HepG2 (cell line): ENCODE measurements around the gene B3GNT5. TPM values are rescaled to one million over a fixed set of nuclear protein-coding genes. Genes with fewer than 3 reads are reported as not detected.

Experiments
- ATAC-seq: fragments of 200-7000 bp; cut with Tn5 transposase; 3 replicates; pipeline ENCODE4 v1.9.1; 2020; ENCODE audit warnings: mild to moderate bottlenecking, moderate library complexity
- BruUV-seq: library from RNA; stranded (reverse); fragments of 400-500 nt; replicated peaks from 2 replicates; lab custom pipeline; 2021; lab: Mats Ljungman, UMichigan
- CTCF ChIA-PET: fragments of 300-600 bp; formaldehyde crosslinking; extraction: SDS; loops from one replicate; lab custom pipeline; 2021; ENCODE audit warnings: low total read pairs, inconsistent platforms, low intra/inter-chr PET ratio; lab: Yijun Ruan, JAX
- POLR2A ChIA-PET: fragments of 350-600 bp; sonication (Branson Sonifier 250); formaldehyde crosslinking; loops from one replicate; lab custom pipeline; 2020; ENCODE audit warnings: antibody characterized with exemption, inconsistent platforms; lab: Yijun Ruan, JAX
- DNase-seq: peaks from one replicate; pipeline ENCODE4 v3.0.0-alpha.2; 2015; ENCODE audit warnings: low spot score
- FAIRE-seq: peaks from 3 replicates; lab custom pipeline; 2011; peaks lifted over from hg19 to GRCh38; lab: Jason Lieb, UNC
- H2AFZ ChIP-seq: one replicate; pipeline ENCODE4 v1.6.1; 2011; ENCODE audit warnings: low read length, inconsistent platforms
- H3K27ac ChIP-seq: fragments of 300-600 bp; 3 replicates; pipeline ENCODE4 v1.8.0; 2011; ENCODE audit warnings: mixed run types, mild to moderate bottlenecking, mixed read lengths, low read length, inconsistent platforms; ENCODE audit not compliant: insufficient read depth; ENCODE audit errors: extremely low read length
- H3K27me3 ChIP-seq, 2 experiments: fragments of 200-600 bp in 1 of 2; 2 replicates in 1 of 2; 3 replicates in 1 of 2; pipeline versions ENCODE4 v1.6.0 to v1.8.0; 2011; ENCODE audit warnings: low read length in 2 of 2, mild to moderate bottlenecking in 2 of 2, moderate library complexity in 2 of 2, inconsistent platforms in 1 of 2; ENCODE audit not compliant: insufficient read depth in 2 of 2, control insufficient read depth in 1 of 2
- H3K36me3 ChIP-seq, 2 experiments: fragments of 200-600 bp in 1 of 2; replicated peaks in 1 of 2; 2 replicates in 1 of 2; 3 replicates in 1 of 2; pipeline versions ENCODE4 v1.5.1 to v1.8.0; 2011; ENCODE audit warnings: low read length in 2 of 2, inconsistent platforms in 1 of 2; ENCODE audit not compliant: insufficient read depth in 2 of 2, control insufficient read depth in 1 of 2
- H3K4me1 ChIP-seq: 2 replicates; pipeline ENCODE4 v1.5.1; 2012; ENCODE audit warnings: low read length, inconsistent platforms; ENCODE audit not compliant: insufficient read depth
- H3K4me2 ChIP-seq: 2 replicates; pipeline ENCODE4 v1.6.0; 2011; ENCODE audit warnings: low read depth, low read length, inconsistent platforms
- H3K4me3 ChIP-seq, 3 experiments: fragments of 200-600 bp in 1 of 3; sonication (generic), shearing (Covaris generic) in 1 of 3; replicated peaks in 1 of 3; 2 replicates each; pipeline ENCODE4 v1.5.1; 2011 to 2016; ENCODE audit warnings: low read length in 3 of 3, inconsistent platforms in 2 of 3, low read depth in 2 of 3, mild to moderate bottlenecking in 2 of 3, control low read depth in 1 of 3, mixed read lengths in 1 of 3; ENCODE audit not compliant: insufficient read depth in 1 of 3
- H3K79me2 ChIP-seq: one replicate; pipeline ENCODE4 v1.6.1; 2011; ENCODE audit warnings: low read length, inconsistent platforms; ENCODE audit not compliant: insufficient read depth
- H3K9ac ChIP-seq: 2 replicates; pipeline ENCODE4 v1.6.0; 2011; ENCODE audit warnings: mild to moderate bottlenecking, low read depth, low read length, inconsistent platforms; ENCODE audit not compliant: insufficient read depth
- H3K9me3 ChIP-seq: 2 replicates; pipeline ENCODE4 v1.5.1; 2012; ENCODE audit warnings: mild to moderate bottlenecking, low read length
- H4K20me1 ChIP-seq: 2 replicates; pipeline ENCODE4 v1.6.0; 2011; ENCODE audit warnings: inconsistent platforms, mild to moderate bottlenecking, low read length, moderate library complexity; ENCODE audit not compliant: insufficient read depth
- ARID5B ChIP-seq: IDR thresholded peaks from 2 replicates; pipeline ENCODE4 v1.4.0; 2020; ENCODE audit warnings: mild to moderate bottlenecking, missing genetic modification reagents
- ARNTL ChIP-seq: sonication (generic); formaldehyde crosslinking; IDR thresholded peaks from 2 replicates; pipeline ENCODE4 v1.4.0; 2020; ENCODE audit warnings: mild to moderate bottlenecking, missing genetic modification reagents
- BHLHE40 ChIP-seq: IDR thresholded peaks from 2 replicates; pipeline ENCODE4 v1.6.1; 2011; ENCODE audit warnings: low read length, improper control_type of control experiment
- HNF4A ChIP-seq: sonication (generic); formaldehyde crosslinking; IDR thresholded peaks from 2 replicates; pipeline ENCODE4 v1.4.0; 2020; ENCODE audit warnings: missing genetic modification reagents
- MAX ChIP-seq: IDR thresholded peaks from 2 replicates; pipeline ENCODE4 v1.6.1; 2012; ENCODE audit warnings: inconsistent platforms
- MLX ChIP-seq: IDR thresholded peaks from 2 replicates; pipeline ENCODE4 v1.6.1; 2016
- RARA ChIP-seq: IDR thresholded peaks from 2 replicates; pipeline ENCODE4 v1.6.1; 2016; ENCODE audit warnings: missing genetic modification reagents, missing compliant biosample characterization
- RXRB ChIP-seq: IDR thresholded peaks from 2 replicates; pipeline ENCODE4 v1.6.1; 2016; ENCODE audit warnings: borderline replicate concordance, missing genetic modification reagents, missing compliant biosample characterization
- SALL1 ChIP-seq: sonication (generic); formaldehyde crosslinking; IDR thresholded peaks from 2 replicates; pipeline ENCODE4 v1.8.0; 2022; ENCODE audit warnings: mild to moderate bottlenecking, missing genetic modification reagents
- SOX6 ChIP-seq, 2 experiments: fragments of 450-650 bp in 1 of 2; sonication (generic) in 1 of 2; formaldehyde crosslinking in 1 of 2; IDR thresholded peaks; 2 replicates each; pipeline versions ENCODE4 v1.4.0 to v1.6.1; 2017 to 2020; ENCODE audit warnings: antibody characterized with exemption in 1 of 2, mild to moderate bottlenecking in 1 of 2, missing genetic modification reagents in 1 of 2
- USF2 ChIP-seq, 2 experiments: sonication (generic) in 1 of 2; formaldehyde crosslinking in 1 of 2; IDR thresholded peaks; 2 replicates each; pipeline versions ENCODE4 v1.5.1 to v1.6.1; 2011 to 2020; ENCODE audit warnings: borderline replicate concordance in 1 of 2, low read depth in 1 of 2, low read length in 1 of 2, mild to moderate bottlenecking in 1 of 2, missing genetic modification reagents in 1 of 2, moderate library complexity in 1 of 2
- ZNF296 ChIP-seq: sonication (generic); formaldehyde crosslinking; conservative IDR thresholded peaks from 2 replicates; pipeline ENCODE4 v1.5.0; 2020; ENCODE audit warnings: mild to moderate bottlenecking, missing genetic modification reagents
- ZNF530 ChIP-seq: sonication (generic); formaldehyde crosslinking; IDR thresholded peaks from 2 replicates; pipeline ENCODE4 v1.5.0; 2020; ENCODE audit warnings: low read depth, mild to moderate bottlenecking, missing genetic modification reagents
- WGBS: methylation state at CpG from one replicate; pipeline ENCODE4 v1.1.6; 2017; ENCODE audit warnings: low lambda C conversion rate; 5-methylcytosine and 5-hydroxymethylcytosine counted together
- in situ Hi-C: cut with HindIII; loops from 2 replicates; pipeline ENCODE4 v1.10.0; 2017; ENCODE audit warnings: low pct_unique_long_range_greater_than_20kb; ENCODE audit not compliant: extremely low pct_ligation_motif_present
- intact Hi-C: fragments of 100-400 bp; cut with micrococcal nuclease; formaldehyde crosslinking; loops from one replicate; pipeline ENCODE4 v1.10.0; 2022; ENCODE audit not compliant: unreplicated experiment
- polyA plus RNA-seq, 8 experiments: library from polyadenylated mRNA; depleted of rRNA in 3 of 8; stranded (reverse) in 7 of 8; unstranded in 1 of 8; fragments of >200 nt; fragmentation: Illumina TruSeq in 4 of 8; extraction: Trizol in 4 of 8; gene quantifications; 2 replicates each; pipeline versions ENCODE4 v1.2.1 to v1.2.3, GENCODE V29; 2011 to 2016; ENCODE audit warnings: low read depth in 4 of 8, missing spikeins in 1 of 8, mixed read lengths in 1 of 8; ENCODE audit not compliant: insufficient read depth in 1 of 8
- total RNA-seq, 5 experiments: library from RNA; depleted of rRNA; stranded (reverse); fragments of >200 nt; fragmentation: Illumina TruSeq; extraction: Trizol; gene quantifications; 2 replicates each; pipeline ENCODE4 v1.2.3, GENCODE V29; 2016; ENCODE audit warnings: low read depth in 1 of 5
- TF ChIP-seq, protein P1 (sequence below): IDR thresholded peaks from 2 replicates; pipeline ENCODE4 v1.6.1; 2016

Gene B3GNT5
- total and polyA plus RNA-seq, 2 of the 13 experiments (the other 11 are each of a cell fraction or from before 2014, with no cell fraction given) = not detected

DNA sequence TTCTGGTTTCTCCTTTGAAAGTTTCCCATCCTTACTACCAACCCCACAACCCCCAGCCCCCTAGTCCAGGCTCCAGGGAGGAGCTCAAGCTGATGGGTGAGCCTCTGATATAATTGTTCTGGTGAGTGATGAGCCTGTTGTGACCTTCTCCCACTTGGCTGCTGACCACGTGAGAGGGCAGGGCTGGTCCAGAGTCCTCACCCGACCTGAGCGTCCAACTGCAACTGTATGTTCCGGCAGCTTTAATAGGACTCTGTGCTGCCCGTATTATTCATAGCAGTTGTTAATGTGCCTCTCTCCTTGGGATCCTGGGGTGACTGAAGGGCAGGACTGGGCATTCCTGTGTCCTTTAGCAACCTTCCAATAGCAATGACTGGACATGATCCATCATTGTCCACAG, 56.2 kb downstream of the B3GNT5 start:
- DNase-seq (peak; percentile 19), FAIRE-seq (no peak), ATAC-seq (peak; percentile 97)
- in situ Hi-C loops (no loop called here), intact Hi-C loops (no loop called here)
- no peaks in the 10 kb centered on the region for H4K20me1 ChIP-seq
- H2AFZ ChIP-seq = no peak overlapping the region
- H3K27ac ChIP-seq = no peak overlapping the region
- POLR2A ChIA-PET = no interaction called here
- no peak overlapping the region for H3K4me3 ChIP-seq
- no peaks in the 10 kb centered on the region for H3K79me2 ChIP-seq
- CTCF ChIA-PET = no interaction called here
- no peaks in the 10 kb centered on the region for H3K9me3 ChIP-seq
- peaks cover 3 to 7% of the 10 kb centered on the region in 2 experiments; a peak in 2 of 5 replicates for H3K27me3 ChIP-seq
- peak overlapping the region; percentile 15; the same call in 1 of the 2 replicates for H3K4me2 ChIP-seq
- no TSS peak for BruUV-seq
- no peaks in the 10 kb centered on the region for H3K36me3 ChIP-seq
- H3K4me1 ChIP-seq = peaks cover 11% of the 10 kb centered on the region
- no peak overlapping the region for H3K9ac ChIP-seq
- 0% methylated on average over 5 of the region's 5 CpGs for WGBS
- TF ChIP-seq MAX = 0 out of 2 replicates have a peak, but pooled peaks have one; percentile 24
- peak; percentile 81 for TF ChIP-seq BHLHE40
- TF ChIP-seq ZNF530 (CRISPR knock-in tag) = no peak
- peak; percentile 57 for TF ChIP-seq HNF4A
- TF ChIP-seq ARID5B (CRISPR knock-in tag) = peak; percentile 31; the same call in 1 of the 2 replicates
- TF ChIP-seq, protein P1, sequence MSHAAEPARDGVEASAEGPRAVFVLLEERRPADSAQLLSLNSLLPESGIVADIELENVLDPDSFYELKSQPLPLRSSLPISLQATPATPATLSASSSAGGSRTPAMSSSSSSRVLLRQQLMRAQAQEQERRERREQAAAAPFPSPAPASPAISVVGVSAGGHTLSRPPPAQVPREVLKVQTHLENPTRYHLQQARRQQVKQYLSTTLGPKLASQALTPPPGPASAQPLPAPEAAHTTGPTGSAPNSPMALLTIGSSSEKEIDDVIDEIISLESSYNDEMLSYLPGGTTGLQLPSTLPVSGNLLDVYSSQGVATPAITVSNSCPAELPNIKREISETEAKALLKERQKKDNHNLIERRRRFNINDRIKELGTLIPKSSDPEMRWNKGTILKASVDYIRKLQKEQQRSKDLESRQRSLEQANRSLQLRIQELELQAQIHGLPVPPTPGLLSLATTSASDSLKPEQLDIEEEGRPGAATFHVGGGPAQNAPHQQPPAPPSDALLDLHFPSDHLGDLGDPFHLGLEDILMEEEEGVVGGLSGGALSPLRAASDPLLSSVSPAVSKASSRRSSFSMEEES (CRISPR knock-in tag) = peak; percentile 30; the same call in 1 of the 2 replicates
- TF ChIP-seq RARA (CRISPR knock-in tag) = peak; percentile 36; the same call in 1 of the 2 replicates
- 0 out of 2 replicates have a peak, but pooled peaks have one; percentile 27 for TF ChIP-seq RXRB
- TF ChIP-seq ZNF296 (CRISPR knock-in tag) = no peak
- no peak for TF ChIP-seq ARNTL (CRISPR knock-in tag)
- no peak for TF ChIP-seq SOX6 (IDR thresholded peaks at IDR 0.05)
- TF ChIP-seq SOX6 (CRISPR knock-in tag; IDR thresholded peaks at IDR 0.05) = peak; percentile 39; the same call in 1 of the 2 replicates
- no peak for TF ChIP-seq USF2 (IDR thresholded peaks at IDR 0.05; ENCODE audit: low read depth, low read length)
- peak; percentile 48; the same call in 1 of the 2 replicates for TF ChIP-seq USF2 (CRISPR knock-in tag; IDR thresholded peaks at IDR 0.05; ENCODE audit: borderline replicate concordance)
- peak; percentile 75 for TF ChIP-seq MLX (CRISPR knock-in tag)
- TF ChIP-seq SALL1 (CRISPR knock-in tag) = 0 out of 2 replicates have a peak, but pooled peaks have one; percentile 38
